GM23248 (cell line): ENCODE measurements around the gene WWOX. TPM values are rescaled to one million over a fixed set of nuclear protein-coding genes. Genes with fewer than 3 reads are reported as not detected.

Experiments
- DNase-seq: peaks from one replicate; pipeline ENCODE4 v3.0.0-alpha.2; 2015
- H2AFZ ChIP-seq: fragments of 200-600 bp; sonication (generic); 2 replicates; pipeline ENCODE4 v1.6.1; 2016; ENCODE audit warnings: antibody characterized with exemption
- H3F3A ChIP-seq: fragments of 200-600 bp; sonication (generic); 2 replicates; pipeline ENCODE4 v1.6.1; 2016; ENCODE audit warnings: mild to moderate bottlenecking, antibody characterized with exemption, mixed run types; ENCODE audit not compliant: insufficient read depth
- H3K27ac ChIP-seq: fragments of 200-600 bp; sonication (generic); 2 replicates; pipeline ENCODE4 v1.5.1; 2016; ENCODE audit warnings: mild to moderate bottlenecking
- H3K27me3 ChIP-seq: fragments of 200-600 bp; sonication (generic); replicated peaks from 2 replicates; pipeline ENCODE4 v1.6.1; 2016; ENCODE audit warnings: mild to moderate bottlenecking; ENCODE audit not compliant: insufficient read depth
- H3K36me3 ChIP-seq: fragments of 200-600 bp; sonication (generic); 2 replicates; pipeline ENCODE4 v1.6.1; 2016; ENCODE audit warnings: low read depth, mild to moderate bottlenecking
- H3K4me1 ChIP-seq: fragments of 200-600 bp; sonication (generic); 2 replicates; pipeline ENCODE4 v1.6.1; 2016; ENCODE audit warnings: mild to moderate bottlenecking; ENCODE audit not compliant: insufficient read depth
- H3K4me2 ChIP-seq: fragments of 200-600 bp; sonication (generic); one replicate; pipeline ENCODE4 v1.6.1; 2016; ENCODE audit warnings: mild to moderate bottlenecking; ENCODE audit not compliant: unreplicated experiment
- H3K4me3 ChIP-seq: fragments of 200-600 bp; sonication (generic); 2 replicates; pipeline ENCODE4 v1.5.1; 2016; ENCODE audit warnings: mild to moderate bottlenecking
- H3K79me2 ChIP-seq: fragments of 200-600 bp; sonication (generic); 2 replicates; pipeline ENCODE4 v1.6.1; 2016; ENCODE audit warnings: mild to moderate bottlenecking; ENCODE audit not compliant: insufficient read depth
- H3K9ac ChIP-seq: fragments of 200-600 bp; sonication (generic); 2 replicates; pipeline ENCODE4 v1.6.1; 2016; ENCODE audit warnings: mild to moderate bottlenecking
- H3K9me2 ChIP-seq: fragments of 200-600 bp; sonication (generic); 2 replicates; pipeline ENCODE4 v1.6.1; 2016; ENCODE audit warnings: mixed run types, mild to moderate bottlenecking, moderate library complexity; ENCODE audit not compliant: insufficient read depth
- H3K9me3 ChIP-seq: fragments of 200-600 bp; sonication (generic); one replicate; pipeline ENCODE4 v1.6.1; 2017; ENCODE audit warnings: low read depth
- H4K20me1 ChIP-seq: fragments of 200-600 bp; sonication (generic); 2 replicates; pipeline ENCODE4 v1.6.0; 2016; ENCODE audit not compliant: insufficient read depth
- EZH2 ChIP-seq: fragments of 200-600 bp; sonication (generic); IDR thresholded peaks from 2 replicates; pipeline ENCODE4 v1.6.1; 2018; ENCODE audit warnings: antibody characterized with exemption, mild to moderate bottlenecking; ENCODE audit not compliant: insufficient read depth, poor library complexity, severe bottlenecking
- EZH2phosphoT487 ChIP-seq: fragments of 200-600 bp; sonication (generic); IDR thresholded peaks from 2 replicates; pipeline ENCODE4 v1.6.1; 2018; ENCODE audit warnings: antibody characterized with exemption, moderate library complexity, mild to moderate bottlenecking, low read depth; ENCODE audit not compliant: insufficient read depth
- WGBS, 2 experiments: methylation state at CpG; one replicate each; pipeline ENCODE4 v1.1.6; 2015 to 2017; ENCODE audit warnings: low lambda C conversion rate in 2 of 2, low coverage in 1 of 2; ENCODE audit errors: missing lambda C conversion rate in 2 of 2; 5-methylcytosine and 5-hydroxymethylcytosine counted together
- in situ Hi-C: fragments of 300-500 bp; cut with MboI; formaldehyde crosslinking; loops from 2 replicates; pipeline ENCODE4 v1.15.0; 2020
- polyA plus RNA-seq: library from polyadenylated mRNA; unstranded; fragments of >200 nt; fragmentation: Nextera tagmentation; extraction: Ambion mirVana; gene quantifications from 2 replicates; pipeline ENCODE4 v1.2.1, GENCODE V29; 2016
- total RNA-seq: library from RNA; depleted of rRNA; stranded (reverse); fragments of >200 nt; shearing (Covaris generic); gene quantifications from 2 replicates; pipeline ENCODE4 v1.2.3, GENCODE V29; 2014

WWOX gene
- total and polyA plus RNA-seq, 2 experiments from 2014 or later: 4.5 to 6.6 TPM

- Histone ChIP-seq H3K36me3 (no peaks in the 10 kb centered on the region), H3F3A (no peaks in the 10 kb centered on the region), H3K4me3 (no peak overlapping the region), H3K27me3 (no peaks in the 10 kb centered on the region), H3K79me2 (no peaks in the 10 kb centered on the region), H3K4me1 (no peaks in the 10 kb centered on the region), H3K9me2 (no peaks in the 10 kb centered on the region), H3K27ac (no peak overlapping the region), H3K4me2 (no peak overlapping the region), H2AFZ (no peak overlapping the region), H3K9ac (no peak overlapping the region), H3K9me3 (no peaks in the 10 kb centered on the region), H4K20me1 (no peaks in the 10 kb centered on the region)
- 14 to 19% methylated on average over 3 of the region's 3 CpGs for WGBS, 2 experiments
- DNase-seq: no peak
- in situ Hi-C loops: no loop called here
- TF ChIP-seq EZH2 (no peak), EZH2phosphoT487 (no peak)
Observed at GRCh38 chr16:78950768-78951167, 851.3 kb downstream of the WWOX start.

DNA sequence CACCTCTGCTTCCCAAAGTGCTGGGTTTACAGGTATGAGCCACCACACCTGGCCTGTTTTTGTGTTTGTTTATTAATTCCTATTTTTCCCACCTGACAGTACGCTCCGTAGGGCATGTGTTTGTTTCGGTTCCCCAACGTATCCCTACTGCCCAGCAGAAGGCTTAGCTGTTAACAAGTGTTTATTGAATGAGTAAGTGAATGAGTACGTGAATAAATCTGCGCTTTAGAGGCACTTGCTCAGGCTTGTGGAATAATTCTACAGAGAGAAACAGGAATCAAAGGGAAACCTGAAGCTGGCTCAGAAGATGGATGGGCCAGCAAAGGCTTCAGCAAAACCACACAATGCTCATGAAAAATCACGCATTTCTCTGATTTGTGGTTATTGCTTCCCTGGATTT, 853.2 kb downstream of the WWOX start:
- Histone ChIP-seq H3K9me2 (no peaks in the 10 kb centered on the region), H3K36me3 (no peaks in the 10 kb centered on the region), H4K20me1 (no peaks in the 10 kb centered on the region), H3K27me3 (no peaks in the 10 kb centered on the region), H3F3A (no peaks in the 10 kb centered on the region), H3K9me3 (no peaks in the 10 kb centered on the region), H3K4me1 (no peaks in the 10 kb centered on the region), H3K79me2 (no peaks in the 10 kb centered on the region), H2AFZ (no peak overlapping the region), H3K4me2 (no peak overlapping the region), H3K27ac (no peak overlapping the region), H3K9ac (no peak overlapping the region), H3K4me3 (no peak overlapping the region)
- in situ Hi-C loops: no loop called here
- no peak for DNase-seq
- TF ChIP-seq EZH2phosphoT487 (no peak), EZH2 (no peak)
- 67 to 70% methylated on average over 7 of the region's 7 CpGs for WGBS, 2 experiments

DNA sequence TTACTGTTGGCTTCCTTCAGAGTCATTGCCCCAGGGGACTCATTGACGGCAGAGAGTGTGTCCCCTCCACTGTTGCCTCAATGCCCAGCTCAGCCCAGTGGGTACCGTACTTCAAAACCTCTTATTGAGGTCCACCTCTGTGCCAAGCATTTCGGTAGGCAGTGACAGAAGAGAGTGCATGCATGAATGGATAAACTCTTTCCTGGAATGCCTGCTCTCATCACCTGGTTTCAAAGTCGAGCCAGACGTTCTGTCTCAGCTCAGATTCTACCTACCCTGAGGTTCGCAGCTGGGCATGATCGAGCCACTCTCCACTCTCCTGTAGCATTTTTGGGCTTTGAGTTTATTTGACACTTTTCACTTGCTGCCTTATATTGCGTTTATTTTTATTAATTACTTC, 854.1 kb downstream of the WWOX start:
- Histone ChIP-seq H3K36me3 (no peaks in the 10 kb centered on the region), H3F3A (no peaks in the 10 kb centered on the region), H3K27me3 (no peaks in the 10 kb centered on the region), H3K9me2 (no peaks in the 10 kb centered on the region), H4K20me1 (no peaks in the 10 kb centered on the region), H3K4me1 (no peaks in the 10 kb centered on the region), H3K79me2 (no peaks in the 10 kb centered on the region), H3K4me2 (no peak overlapping the region), H3K9me3 (no peaks in the 10 kb centered on the region), H3K4me3 (no peak overlapping the region), H3K27ac (no peak overlapping the region), H3K9ac (no peak overlapping the region), H2AFZ (no peak overlapping the region)
- TF ChIP-seq EZH2 (no peak), EZH2phosphoT487 (no peak)
- 32% methylated on average over 8 of the region's 8 CpGs for WGBS, 2 experiments
- DNase-seq: no peak
- in situ Hi-C loops: no loop called here

DNA sequence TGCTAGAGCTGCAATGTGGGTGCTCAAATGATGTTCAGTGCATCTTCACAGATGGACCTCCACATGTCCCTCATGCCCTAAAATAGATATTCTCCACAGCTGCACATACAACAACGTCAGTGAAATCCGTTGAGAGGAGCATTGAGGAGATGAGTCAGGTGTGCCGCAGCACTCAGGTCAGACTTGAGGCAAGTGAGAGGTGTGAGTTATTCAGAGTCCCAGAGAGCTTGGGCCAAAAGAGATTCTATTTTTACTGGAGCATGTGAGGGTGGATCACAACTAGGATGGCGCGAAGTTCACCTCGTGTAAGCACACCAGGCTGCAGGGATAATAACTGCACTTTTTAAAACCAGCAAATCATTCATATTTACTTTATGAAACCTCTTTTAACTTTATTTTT, 855.8 kb downstream of the WWOX start:
- Histone ChIP-seq H3K27me3 (no peaks in the 10 kb centered on the region), H3K4me2 (no peak overlapping the region), H3K4me3 (no peak overlapping the region), H3K9me2 (no peaks in the 10 kb centered on the region), H3K9me3 (no peaks in the 10 kb centered on the region), H3K4me1 (no peaks in the 10 kb centered on the region), H3K9ac (no peak overlapping the region), H2AFZ (no peak overlapping the region), H3F3A (no peaks in the 10 kb centered on the region), H3K79me2 (no peaks in the 10 kb centered on the region), H3K36me3 (no peaks in the 10 kb centered on the region), H3K27ac (no peak overlapping the region), H4K20me1 (no peaks in the 10 kb centered on the region)
- no peak for TF ChIP-seq EZH2phosphoT487
- TF ChIP-seq EZH2: no peak
- no peak for DNase-seq
- in situ Hi-C loops: no loop called here
- 61 to 70% methylated on average over 6 of the region's 6 CpGs for WGBS, 2 experiments

- Histone ChIP-seq H3K9ac (no peak overlapping the region), H2AFZ (no peak overlapping the region), H3K36me3 (no peaks in the 10 kb centered on the region), H3K9me3 (no peaks in the 10 kb centered on the region), H4K20me1 (no peaks in the 10 kb centered on the region), H3K79me2 (no peaks in the 10 kb centered on the region), H3K4me3 (no peak overlapping the region), H3K27me3 (no peaks in the 10 kb centered on the region), H3K4me1 (no peaks in the 10 kb centered on the region), H3F3A (no peaks in the 10 kb centered on the region), H3K9me2 (no peaks in the 10 kb centered on the region), H3K4me2 (no peak overlapping the region), H3K27ac (no peak overlapping the region)
- TF ChIP-seq EZH2: no peak
- no peak for TF ChIP-seq EZH2phosphoT487
- WGBS, 2 experiments: 41% methylated on average over 8 of the region's 8 CpGs
- in situ Hi-C loops: no loop called here
- DNase-seq: no peak
Observed at GRCh38 chr16:78956859-78957258, 857.4 kb downstream of the WWOX start.
